Mononuclear cell (primary cell): ENCODE results near the gene WRNIP1. TPM values are rescaled to one million over a fixed set of nuclear protein-coding genes. Genes with fewer than 3 reads are reported as not detected.
"Not testable (repeated sequence)": the region's sequence is repeated elsewhere in the genome, so short reads cannot be mapped to it uniquely, and the experiment has no call there.

Experiments used
- H3K27me3 ChIP-seq: 2 replicates; pipeline ENCODE4 v1.6.0; 2011; ENCODE audit warnings: low read length, control low read depth; ENCODE audit not compliant: insufficient read depth
- H3K4me1 ChIP-seq: 2 replicates; pipeline ENCODE4 v1.5.1; 2011; ENCODE audit warnings: mild to moderate bottlenecking, low read length, control low read depth; ENCODE audit not compliant: insufficient read depth
- H3K4me3 ChIP-seq: 2 replicates; pipeline ENCODE4 v1.5.1; 2011; ENCODE audit warnings: mild to moderate bottlenecking, low read length, moderate library complexity
- H3K9me3 ChIP-seq: 2 replicates; pipeline ENCODE4 v1.5.1; 2011; ENCODE audit warnings: low read depth, mild to moderate bottlenecking, control low read depth, low read length
- total RNA-seq: library from RNA; depleted of rRNA; stranded (reverse); fragments of >200 nt; gene quantifications from one replicate; pipeline ENCODE4 v1.2.3, GENCODE V29; 2012

WRNIP1 gene
- total RNA-seq, 1 donor: 21.6 TPM

- Histone ChIP-seq H3K4me3 (no peak overlapping the region), H3K4me1 (peaks cover 62% of the 10 kb centered on the region), H3K27me3 (no peaks in the 10 kb centered on the region), H3K9me3 (no peaks in the 10 kb centered on the region)
Observed at GRCh38 chr6:2798586-2799134, 33.5 kb downstream of the WRNIP1 start.

DNA sequence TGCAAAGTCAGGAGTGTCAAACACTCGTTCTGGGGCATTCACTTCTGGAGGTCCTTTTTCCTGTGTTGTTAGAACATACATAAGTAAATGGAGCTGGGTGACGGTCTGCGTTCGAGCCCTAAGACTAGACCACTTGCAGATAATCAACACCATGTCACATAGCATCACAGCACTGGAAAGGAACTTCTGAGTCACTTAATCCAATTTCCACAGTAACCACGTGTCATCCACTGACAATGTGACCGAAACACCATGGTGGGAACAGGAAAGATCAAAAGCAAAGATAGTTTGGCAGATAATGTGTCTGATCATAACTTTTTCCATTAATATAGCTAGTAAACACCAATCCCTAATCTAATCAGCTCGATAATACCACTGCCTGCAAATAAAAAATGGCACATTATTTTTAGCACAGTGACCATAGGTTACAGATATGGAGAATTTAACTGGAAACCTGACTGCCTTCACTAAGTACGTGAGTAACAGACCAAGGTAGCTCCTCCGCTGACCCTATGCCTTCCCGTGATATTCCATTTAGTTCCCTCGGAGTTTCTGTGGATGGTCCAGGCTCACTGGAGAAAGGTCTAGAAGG is 34.8 kb downstream of the WRNIP1 start:
- no peaks in the 10 kb centered on the region for H3K9me3 ChIP-seq
- H3K4me3 ChIP-seq: no peak overlapping the region
- peaks cover 48% of the 10 kb centered on the region for H3K4me1 ChIP-seq

GRCh38 chr6:2800552-2801316 is 35.5 kb downstream of the WRNIP1 start:
- Histone ChIP-seq H3K9me3 (no peaks in the 10 kb centered on the region), H3K27me3 (no peaks in the 10 kb centered on the region), H3K4me3 (no peak overlapping the region), H3K4me1 (peaks cover 41% of the 10 kb centered on the region)

More for the DNA sequence above, 34.8 kb downstream of the WRNIP1 start:
- H3K27me3 ChIP-seq: no peaks in the 10 kb centered on the region

DNA sequence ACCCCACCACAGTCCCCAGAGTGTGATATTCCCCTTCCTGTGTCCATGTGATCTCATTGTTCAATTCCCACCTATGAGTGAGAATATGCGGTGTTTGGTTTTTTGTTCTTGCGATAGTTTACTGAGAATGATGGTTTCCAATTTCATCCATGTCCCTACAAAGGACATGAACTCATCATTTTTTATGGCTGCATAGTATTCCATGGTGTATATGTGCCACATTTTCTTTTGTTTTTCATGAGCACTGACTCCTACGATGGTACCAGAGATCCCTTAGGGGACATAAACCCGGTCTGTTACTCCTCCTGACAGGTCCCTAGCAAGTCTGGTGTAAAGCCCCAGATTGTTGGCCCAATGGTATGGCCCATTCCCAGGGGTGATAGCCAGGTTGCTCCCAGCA is 36.5 kb downstream of the WRNIP1 start:
- H3K4me3 ChIP-seq, H3K27me3 ChIP-seq, H3K9me3 ChIP-seq: not testable (repeated sequence)
- H3K4me1 ChIP-seq: peaks cover 37% of the 10 kb centered on the region

GRCh38 chr6:2802521-2803060 is 37.4 kb downstream of the WRNIP1 start:
- peaks cover 29% of the 10 kb centered on the region for H3K4me1 ChIP-seq
- no peaks in the 10 kb centered on the region for H3K27me3 ChIP-seq
- H3K9me3 ChIP-seq: no peaks in the 10 kb centered on the region
- H3K4me3 ChIP-seq: no peak overlapping the region

- Histone ChIP-seq H3K9me3 (no peaks in the 10 kb centered on the region), H3K4me3 (no peak overlapping the region), H3K27me3 (no peaks in the 10 kb centered on the region), H3K4me1 (peaks cover 16% of the 10 kb centered on the region)
Observed at GRCh38 chr6:2803731-2804429, 38.7 kb downstream of the WRNIP1 start.

GRCh38 chr6:2804516-2804915 is 39.3 kb downstream of the WRNIP1 start:
- H3K27me3 ChIP-seq: no peaks in the 10 kb centered on the region
- H3K4me3 ChIP-seq: no peak overlapping the region
- H3K9me3 ChIP-seq: no peaks in the 10 kb centered on the region
- peaks cover 14% of the 10 kb centered on the region for H3K4me1 ChIP-seq

DNA sequence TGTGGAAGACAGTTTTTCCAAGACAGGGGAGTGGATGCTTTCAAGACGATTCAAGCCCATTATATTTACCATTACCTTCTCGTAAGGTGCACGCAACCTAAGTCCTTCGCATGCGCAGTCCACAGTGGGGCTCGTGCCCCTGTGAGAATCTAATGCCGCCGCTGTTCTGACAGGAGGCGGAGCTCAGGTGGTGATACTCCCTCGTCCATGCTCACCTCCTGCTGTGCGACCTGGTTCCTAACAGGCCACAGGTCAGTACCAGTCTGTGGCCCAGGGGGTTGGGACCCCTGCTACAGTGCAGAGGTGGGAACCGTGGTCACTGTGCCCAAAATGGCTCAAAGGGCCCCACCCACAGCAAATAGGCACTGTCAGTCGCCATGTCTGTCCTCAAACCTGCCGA is 39.8 kb downstream of the WRNIP1 start:
- Histone ChIP-seq H3K27me3 (no peaks in the 10 kb centered on the region), H3K4me3 (no peak overlapping the region), H3K9me3 (no peaks in the 10 kb centered on the region), H3K4me1 (peaks cover 11% of the 10 kb centered on the region)

DNA sequence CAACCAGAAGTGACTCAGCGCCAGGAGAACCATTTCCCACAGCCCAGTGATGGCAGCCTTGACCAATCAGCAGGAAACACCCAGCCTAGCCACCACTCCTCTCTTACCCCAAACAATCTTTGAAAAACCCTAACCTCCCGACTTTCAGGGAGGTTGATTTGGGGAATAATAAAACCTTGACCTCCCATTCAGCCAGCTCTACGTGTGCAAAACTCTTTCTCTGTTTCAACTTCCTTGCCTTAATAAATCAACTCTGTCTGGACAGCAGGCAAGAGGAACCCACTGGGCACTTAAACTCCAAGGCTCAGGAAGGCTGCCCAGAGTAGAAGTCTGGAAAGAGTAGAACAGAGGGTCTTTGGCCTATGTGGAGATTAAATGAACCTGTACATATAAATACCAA is 41.5 kb downstream of the WRNIP1 start:
- H3K9me3 ChIP-seq: no peaks in the 10 kb centered on the region
- H3K4me3 ChIP-seq: no peak overlapping the region
- H3K4me1 ChIP-seq: peaks cover 19% of the 10 kb centered on the region
- no peaks in the 10 kb centered on the region for H3K27me3 ChIP-seq

DNA sequence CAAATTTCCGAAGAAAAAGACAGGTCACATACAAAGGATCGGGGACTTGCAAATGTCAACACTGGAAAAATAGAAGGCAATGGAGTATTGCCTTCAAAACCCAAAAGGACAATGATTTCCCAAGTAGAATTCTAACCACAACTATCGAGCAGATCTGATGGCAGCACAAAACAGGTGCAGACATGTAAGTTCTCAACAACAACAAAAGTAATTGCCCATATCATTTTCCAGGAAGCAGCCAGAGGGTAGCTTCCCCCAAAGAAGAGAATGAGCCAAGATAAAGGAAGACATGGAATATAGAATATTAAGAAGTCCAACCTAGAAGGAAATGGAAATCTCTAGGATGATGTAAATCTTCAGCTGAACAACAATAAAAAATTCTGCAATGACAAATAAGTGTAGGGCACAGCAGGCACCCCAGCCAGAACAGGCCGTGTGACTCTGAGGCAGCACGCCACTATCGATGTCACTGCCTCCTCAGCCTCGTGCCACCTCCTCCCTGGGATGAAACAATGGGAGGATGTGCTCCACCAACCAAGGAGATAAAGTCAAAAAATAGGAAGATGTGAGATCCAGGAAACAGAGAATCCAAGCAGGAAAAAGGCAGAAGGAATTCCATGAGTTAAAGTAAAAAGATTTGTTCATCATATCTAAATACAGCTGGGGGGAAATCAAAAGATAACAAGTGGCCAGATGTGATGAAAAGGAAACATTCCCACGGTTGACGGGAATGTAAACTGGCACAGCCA is 42.3 kb downstream of the WRNIP1 start:
- Histone ChIP-seq H3K4me1 (peaks cover 19% of the 10 kb centered on the region), H3K4me3 (no peak overlapping the region), H3K9me3 (no peaks in the 10 kb centered on the region), H3K27me3 (no peaks in the 10 kb centered on the region)

DNA sequence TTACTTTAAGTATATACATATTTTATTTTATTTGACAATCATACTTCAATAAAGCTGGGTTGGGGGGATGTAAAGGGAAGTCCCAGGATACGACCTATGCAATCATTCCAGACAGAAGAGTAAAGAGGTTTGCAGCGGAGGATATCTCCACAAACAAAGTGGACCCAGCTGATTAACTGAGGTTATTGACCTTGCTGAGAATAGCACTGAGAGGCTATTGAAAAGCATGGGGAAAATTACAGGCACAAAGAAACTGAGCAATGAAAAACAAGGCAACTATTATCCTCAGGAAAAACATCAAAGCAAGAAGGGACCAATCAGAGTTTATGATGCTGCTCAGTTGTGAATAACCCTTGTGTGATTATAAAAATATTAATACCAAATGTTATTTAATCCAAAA is 43.8 kb downstream of the WRNIP1 start:
- no peak overlapping the region for H3K4me3 ChIP-seq
- no peaks in the 10 kb centered on the region for H3K9me3 ChIP-seq
- peaks cover 19% of the 10 kb centered on the region for H3K4me1 ChIP-seq
- H3K27me3 ChIP-seq: no peaks in the 10 kb centered on the region

GRCh38 chr6:2810092-2810671 is 45.0 kb downstream of the WRNIP1 start:
- peaks cover 2% of the 10 kb centered on the region for H3K9me3 ChIP-seq
- no peak overlapping the region for H3K4me3 ChIP-seq
- peaks cover 19% of the 10 kb centered on the region for H3K4me1 ChIP-seq
- no peaks in the 10 kb centered on the region for H3K27me3 ChIP-seq

- no peak overlapping the region for H3K4me3 ChIP-seq
- H3K27me3 ChIP-seq: no peaks in the 10 kb centered on the region
- H3K9me3 ChIP-seq: peaks cover 19% of the 10 kb centered on the region
- H3K4me1 ChIP-seq: peaks cover 13% of the 10 kb centered on the region
Observed at GRCh38 chr6:2812695-2813094, 47.5 kb downstream of the WRNIP1 start.

GRCh38 chr6:2816158-2816557 is 51.0 kb downstream of the WRNIP1 start:
- Histone ChIP-seq H3K27me3 (no peaks in the 10 kb centered on the region), H3K4me3 (no peak overlapping the region), H3K9me3 (peaks cover 19% of the 10 kb centered on the region), H3K4me1 (peaks cover 34% of the 10 kb centered on the region)
